Activated T-helper 1 cell treated with anti-CD3 and anti-CD28 coated beads, Interleukin-2, amount 50 U/mL, for 16 hours (primary cell): ENCODE measurements around the gene JADE2.

Source experiments
- DNase-seq, 2 donors: peaks; one replicate each; pipeline ENCODE4 v3.0.0-alpha.2; 2020; ENCODE audit warnings: low read depth in 1 of 2, low spot score in 1 of 2

The JADE2 gene

GRCh38 chr5:134568337-134568700, 42.8 kb downstream of the JADE2 start:
- DNase-seq, result no peak

DNA sequence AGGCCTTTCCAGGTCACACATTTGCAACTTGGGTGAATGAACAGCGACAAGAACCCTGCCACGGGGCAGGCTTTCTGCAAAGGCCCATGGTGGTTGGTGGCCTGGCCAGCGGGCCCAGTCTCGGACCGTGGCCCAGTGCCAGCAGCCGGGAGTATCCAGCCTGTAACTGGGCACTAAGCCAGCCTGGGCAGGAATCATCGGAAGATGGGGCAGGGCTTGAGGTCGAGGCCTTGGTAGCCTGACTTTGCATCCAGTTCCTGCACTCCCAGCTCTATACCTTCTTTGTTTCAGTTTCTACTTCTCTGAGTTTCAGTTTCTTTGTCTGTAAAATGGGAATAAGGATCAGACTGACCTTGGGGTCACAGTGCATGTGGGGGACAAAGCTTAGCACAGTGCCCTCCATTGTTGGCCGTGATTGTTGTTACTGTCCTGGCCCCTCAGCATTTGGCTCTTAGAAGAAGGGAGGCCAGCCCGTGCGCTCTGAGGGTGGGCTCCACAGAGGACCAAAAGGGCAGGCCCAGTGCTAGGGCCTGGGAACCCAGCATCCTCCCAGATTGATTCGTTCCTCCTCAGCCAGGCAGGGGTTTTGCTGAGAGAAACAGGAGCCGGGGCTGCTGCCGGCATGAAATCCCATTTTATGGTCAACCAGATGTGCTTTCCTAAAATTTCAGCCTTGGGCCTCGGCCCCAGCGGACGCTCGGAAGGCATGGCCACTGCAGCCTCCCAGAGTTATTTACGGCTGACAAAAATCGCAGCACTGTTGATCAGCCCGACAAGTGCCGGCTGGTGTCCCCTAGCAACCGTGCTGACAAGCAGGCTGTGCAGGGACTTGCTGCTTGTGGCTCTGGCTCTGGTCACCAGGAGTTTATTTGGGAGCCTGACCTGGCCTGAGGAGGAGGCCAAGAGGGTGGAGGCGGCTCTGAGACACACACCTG, 43.6 kb downstream of the JADE2 start:
- no peak for DNase-seq

DNA sequence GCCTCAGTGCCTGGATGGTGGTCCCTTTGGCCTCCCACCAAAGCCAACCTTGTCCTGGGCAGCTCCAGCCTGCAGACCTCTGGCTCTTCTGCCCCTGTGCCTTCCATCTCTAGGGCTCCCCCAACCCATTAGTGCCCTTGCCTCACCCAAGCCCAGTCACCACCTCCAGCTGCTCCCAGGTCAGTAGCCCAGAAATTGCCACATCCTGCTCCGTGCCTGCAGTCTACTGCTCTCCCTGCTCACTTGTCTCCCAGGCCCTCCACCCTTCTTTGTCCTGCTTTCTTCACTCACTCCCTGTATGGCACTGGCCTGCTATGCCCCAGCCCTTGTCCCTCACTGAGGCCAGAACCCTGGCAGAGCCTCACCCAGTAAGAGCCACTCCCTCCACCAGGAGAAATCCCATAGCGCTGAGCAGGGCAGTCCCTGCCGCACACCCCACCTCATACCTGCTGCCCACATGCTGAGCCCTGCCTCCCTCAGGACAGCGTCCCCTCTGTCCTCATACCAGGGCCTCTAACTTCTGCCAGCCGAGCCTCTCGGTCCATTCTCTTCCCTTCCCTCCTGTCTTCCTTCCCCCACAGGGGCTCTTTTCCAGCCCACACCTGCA, 44.4 kb downstream of the JADE2 start:
- no peak for DNase-seq

DNA sequence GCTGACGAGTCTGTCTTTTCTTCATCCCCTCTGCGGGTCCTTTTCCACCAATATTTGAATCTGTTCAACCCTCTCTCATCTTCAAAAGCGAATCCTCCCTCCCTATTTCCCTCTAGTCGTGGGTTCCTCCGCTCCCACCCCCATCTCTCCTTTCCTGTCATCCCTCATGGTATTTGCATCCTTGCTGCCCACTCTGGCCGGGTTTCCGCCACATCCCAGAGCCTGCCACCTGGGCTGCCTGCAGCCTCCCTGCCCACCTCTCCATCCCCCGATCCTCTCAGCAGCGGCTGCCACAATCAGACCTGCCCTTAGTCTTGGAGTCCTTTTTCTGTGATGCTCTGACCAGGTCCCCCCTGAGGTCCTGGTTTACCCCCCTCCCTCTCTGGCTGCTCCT, 44.9 kb downstream of the JADE2 start:
- no peak for DNase-seq

DNA sequence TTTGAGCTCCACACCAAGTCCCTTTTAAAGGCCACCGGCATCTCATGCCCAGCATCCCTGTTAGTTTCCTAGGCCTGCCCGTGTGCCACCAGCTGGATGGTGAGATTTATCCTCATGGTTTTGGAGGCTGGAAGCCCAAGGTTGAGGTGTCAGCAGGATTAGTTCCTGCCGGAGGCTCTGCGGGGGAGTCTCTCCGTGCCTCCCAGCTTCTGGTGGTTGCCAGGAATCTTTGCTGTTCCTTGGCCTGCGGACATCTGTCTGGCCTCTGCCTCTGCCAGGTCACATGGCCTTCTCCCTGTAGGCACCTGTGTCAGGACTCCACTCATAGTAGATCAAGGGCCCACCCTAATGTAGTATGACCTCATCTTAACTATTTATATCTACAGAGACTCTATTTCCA, 45.4 kb downstream of the JADE2 start:
- DNase-seq, result no peak

GRCh38 chr5:134571693-134572405, 46.4 kb downstream of the JADE2 start:
- no peak for DNase-seq

- DNase-seq, result no peak
Observed at GRCh38 chr5:134572811-134573210, 47.3 kb downstream of the JADE2 start.

DNA sequence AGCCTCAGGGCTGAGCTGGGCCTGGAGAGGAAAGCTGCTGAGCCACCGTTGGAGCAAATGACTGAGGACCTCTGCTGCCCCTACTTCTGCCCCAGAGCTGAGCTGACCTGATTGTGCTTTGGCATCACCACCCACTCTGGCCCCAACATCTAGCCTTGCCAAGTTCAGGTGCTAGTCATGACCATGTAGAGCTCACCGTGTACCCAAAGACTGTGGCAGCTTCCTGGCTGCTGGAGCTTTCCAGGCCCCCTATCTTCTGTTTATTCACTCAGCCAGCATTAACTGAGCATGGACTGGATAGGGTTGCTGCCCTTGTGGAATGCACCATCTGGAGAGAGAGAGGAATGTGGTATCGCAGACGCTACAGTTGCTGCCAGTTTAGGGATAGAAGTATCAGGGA, 49.1 kb downstream of the JADE2 start:
- DNase-seq, result no peak

GRCh38 chr5:134575316-134575715, 49.8 kb downstream of the JADE2 start:
- DNase-seq, result no peak

DNA sequence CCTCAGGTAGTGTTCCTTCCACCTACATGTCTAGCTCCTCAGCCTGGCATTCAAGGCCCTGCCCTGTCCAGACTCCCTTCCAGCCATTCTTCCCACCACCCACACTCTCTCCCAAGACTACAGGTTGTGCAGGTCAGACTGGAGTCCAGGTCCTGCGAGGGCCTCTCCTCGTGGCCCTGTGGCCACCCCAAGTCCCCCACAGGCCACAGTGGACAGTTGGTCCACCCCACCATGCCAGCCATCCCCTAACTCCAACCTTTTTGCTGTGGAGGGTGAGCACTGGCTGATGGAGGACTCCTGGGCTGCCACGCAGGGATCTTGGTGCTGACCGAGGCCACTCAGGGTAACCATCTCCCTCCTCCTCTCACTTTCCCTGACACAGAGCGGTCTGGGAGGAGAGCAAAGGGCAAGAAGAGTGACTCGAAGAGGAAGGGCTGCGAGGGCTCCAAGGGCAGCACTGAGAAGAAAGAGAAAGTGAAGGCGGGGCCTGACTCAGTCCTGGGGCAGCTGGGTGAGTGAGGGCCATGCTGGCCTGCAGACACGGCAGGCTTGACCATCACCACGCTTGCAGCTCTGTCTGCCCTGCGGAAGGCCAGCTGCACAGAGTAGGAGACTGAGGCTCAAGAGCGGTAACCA, 51.0 kb downstream of the JADE2 start:
- DNase-seq, result no peak

GRCh38 chr5:134577022-134577795, 51.7 kb downstream of the JADE2 start:
- DNase-seq, result no peak

- peak; percentile 55 to 66 for DNase-seq
Observed at GRCh38 chr5:134577796-134578577, 52.5 kb downstream of the JADE2 start.

GRCh38 chr5:134578578-134579283, 53.3 kb downstream of the JADE2 start:
- no peak for DNase-seq

DNA sequence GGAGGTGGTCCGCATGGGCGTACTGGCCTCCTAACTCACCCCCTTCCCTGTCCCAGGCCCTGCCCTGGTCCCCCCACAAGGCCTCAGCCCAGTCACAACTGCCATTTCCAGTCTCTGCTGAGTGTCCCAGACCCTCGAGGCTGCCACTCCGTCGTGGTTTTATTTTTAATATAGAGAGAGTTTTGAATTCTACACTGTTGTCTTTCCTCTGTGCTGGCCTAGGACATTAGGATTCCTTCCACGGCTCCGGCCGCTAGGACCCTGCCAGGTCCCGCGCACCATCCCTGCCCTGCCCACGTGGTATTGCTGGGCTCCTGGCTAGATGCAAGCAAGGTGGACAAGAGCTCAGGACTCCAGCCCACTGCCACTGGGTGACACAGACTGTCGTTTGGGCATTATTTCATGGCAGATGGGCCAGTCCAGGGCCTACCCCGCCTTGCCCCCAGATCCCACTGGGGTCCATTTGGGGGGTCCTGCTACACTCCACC, 53.9 kb downstream of the JADE2 start:
- DNase-seq, result no peak

GRCh38 chr5:134580001-134580460, 54.6 kb downstream of the JADE2 start:
- no peak for DNase-seq

DNA sequence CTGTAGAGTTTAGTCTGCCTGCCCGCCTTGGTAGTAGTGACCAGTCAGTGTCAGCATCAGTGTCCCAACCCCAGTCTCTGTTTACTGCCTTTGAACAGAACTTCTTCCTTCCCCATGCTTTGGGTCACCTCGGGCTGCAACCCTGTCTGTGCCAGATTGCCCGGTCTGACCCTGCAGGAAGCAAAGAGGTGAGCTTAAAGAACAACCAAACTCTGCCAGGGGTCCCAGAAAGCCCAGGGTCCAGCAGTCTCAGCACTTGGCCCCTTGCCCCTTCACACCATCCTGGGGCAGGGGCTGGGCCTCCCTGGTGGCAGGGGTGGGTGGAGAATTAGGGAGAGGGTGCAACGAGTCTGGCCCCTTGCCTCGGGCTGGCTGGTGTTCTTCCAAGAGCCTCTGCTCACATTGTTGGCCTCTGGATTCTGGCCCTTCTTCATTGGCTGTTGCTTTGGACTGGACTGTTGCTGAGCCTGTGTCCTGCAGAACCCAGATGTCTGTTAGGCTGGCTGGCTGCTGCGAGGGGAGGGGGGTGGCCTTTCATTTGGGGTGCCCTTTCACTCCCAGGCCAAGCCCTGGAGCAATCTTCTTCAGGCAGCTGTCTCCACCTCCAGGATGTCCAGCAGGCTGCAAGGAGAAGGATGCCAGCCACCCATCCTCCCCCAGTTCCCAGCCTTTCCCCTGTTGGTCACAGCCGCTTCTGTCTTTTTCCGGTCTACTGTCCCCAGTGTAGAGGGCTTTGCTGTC, 55.9 kb downstream of the JADE2 start:
- no peak for DNase-seq

DNA sequence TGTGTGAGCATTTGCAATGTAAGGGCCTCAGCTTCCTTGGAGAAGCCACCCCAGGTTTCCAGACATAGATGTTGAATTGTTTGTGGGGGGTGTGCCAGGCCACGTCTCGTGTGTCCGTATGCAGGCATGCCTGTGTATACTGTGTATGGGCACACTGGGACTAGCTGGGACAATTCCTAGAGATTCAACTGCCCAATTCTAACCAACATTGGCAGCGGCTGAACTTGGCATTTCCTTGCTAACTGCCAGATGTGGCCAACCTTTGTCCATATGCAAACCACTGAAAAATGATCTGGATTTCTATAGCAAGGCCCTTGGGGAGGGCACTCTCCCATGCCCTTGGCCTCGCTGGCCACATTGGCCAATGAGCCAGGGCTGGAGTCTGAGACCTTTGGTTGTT, 56.8 kb downstream of the JADE2 start:
- DNase-seq, result no peak

- DNase-seq, result no peak
Observed at GRCh38 chr5:134582941-134583340, 57.5 kb downstream of the JADE2 start.
